ENCODE results near the gene LRRC73.

The LRRC73 gene

GRCh38 chr6:43493833-43494232, 16.3 kb downstream of the LRRC73 start:
- Histone ChIP-seq H3K27ac (no peak overlapping the region), H3K36me3 (ENCODE audit: insufficient read depth, low read length) (peaks cover 11% of the 10 kb centered on the region; the same call in 1 of the 2 replicates), H3K4me3 (no peak overlapping the region), H3K9ac (ENCODE audit: insufficient read length) (no peak overlapping the region), H3K9me3 (ENCODE audit: low read depth, low read length) (no peaks in the 10 kb centered on the region)
- TF ChIP-seq POLR2AphosphoS5 (IDR thresholded peaks at IDR 0.05; ENCODE audit: borderline replicate concordance, low read depth, low read length) (no peak), EZH2 (IDR thresholded peaks at IDR 0.05) (no peak), FOXP2 (optimal IDR thresholded peaks at IDR 0.05; ENCODE audit: control extremely low read depth, extremely low read length, insufficient read depth) (no peak)
- DNase-seq (ENCODE audit: low read depth, low spot score): no peak

DNA sequence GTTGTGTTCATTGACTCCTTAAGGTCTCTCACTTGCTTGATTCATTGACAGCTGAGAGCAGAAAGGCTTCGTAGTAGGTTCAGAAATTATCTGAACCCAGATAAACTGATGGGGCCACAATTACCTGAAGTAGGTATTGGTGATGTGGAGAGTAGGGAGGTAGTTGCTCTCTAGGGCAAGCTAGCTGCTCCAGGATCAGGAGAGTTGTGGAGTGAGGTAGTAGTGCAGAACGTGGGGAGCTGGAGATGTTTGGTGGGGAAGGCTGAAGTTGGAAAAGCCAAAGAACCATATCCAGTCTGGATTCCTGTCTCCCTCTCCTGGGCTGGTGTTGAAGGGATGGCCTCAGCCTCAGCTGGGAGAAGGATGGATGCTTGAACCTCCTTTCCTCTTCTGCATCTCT, 16.9 kb downstream of the LRRC73 start:
- no peak for DNase-seq (ENCODE audit: low read depth, low spot score)
- H3K27ac ChIP-seq: no peak overlapping the region
- no peak overlapping the region for H3K9ac ChIP-seq (ENCODE audit: insufficient read length)
- H3K36me3 ChIP-seq (ENCODE audit: insufficient read depth, low read length): peaks cover 7% of the 10 kb centered on the region; the same call in 1 of the 2 replicates
- TF ChIP-seq POLR2AphosphoS5 (IDR thresholded peaks at IDR 0.05; ENCODE audit: borderline replicate concordance, low read depth, low read length): no peak
- TF ChIP-seq EZH2 (IDR thresholded peaks at IDR 0.05): no peak
- TF ChIP-seq FOXP2 (optimal IDR thresholded peaks at IDR 0.05; ENCODE audit: control extremely low read depth, extremely low read length, insufficient read depth): no peak
- H3K9me3 ChIP-seq (ENCODE audit: low read depth, low read length): no peaks in the 10 kb centered on the region
- no peak overlapping the region for H3K4me3 ChIP-seq

- no peak overlapping the region for H3K27ac ChIP-seq
- H3K9me3 ChIP-seq (ENCODE audit: low read depth, low read length): no peaks in the 10 kb centered on the region
- TF ChIP-seq POLR2AphosphoS5 (IDR thresholded peaks at IDR 0.05; ENCODE audit: borderline replicate concordance, low read depth, low read length): no peak
- TF ChIP-seq EZH2 (IDR thresholded peaks at IDR 0.05): no peak
- TF ChIP-seq FOXP2 (optimal IDR thresholded peaks at IDR 0.05; ENCODE audit: control extremely low read depth, extremely low read length, insufficient read depth): no peak
- peaks cover 2% of the 10 kb centered on the region; the same call in 1 of the 2 replicates for H3K36me3 ChIP-seq (ENCODE audit: insufficient read depth, low read length)
- no peak overlapping the region for H3K9ac ChIP-seq (ENCODE audit: insufficient read length)
- no peak overlapping the region for H3K4me3 ChIP-seq
- no peak for DNase-seq (ENCODE audit: low read depth, low spot score)
Measured at GRCh38 chr6:43492673-43493072, 17.5 kb downstream of the LRRC73 start.

DNA sequence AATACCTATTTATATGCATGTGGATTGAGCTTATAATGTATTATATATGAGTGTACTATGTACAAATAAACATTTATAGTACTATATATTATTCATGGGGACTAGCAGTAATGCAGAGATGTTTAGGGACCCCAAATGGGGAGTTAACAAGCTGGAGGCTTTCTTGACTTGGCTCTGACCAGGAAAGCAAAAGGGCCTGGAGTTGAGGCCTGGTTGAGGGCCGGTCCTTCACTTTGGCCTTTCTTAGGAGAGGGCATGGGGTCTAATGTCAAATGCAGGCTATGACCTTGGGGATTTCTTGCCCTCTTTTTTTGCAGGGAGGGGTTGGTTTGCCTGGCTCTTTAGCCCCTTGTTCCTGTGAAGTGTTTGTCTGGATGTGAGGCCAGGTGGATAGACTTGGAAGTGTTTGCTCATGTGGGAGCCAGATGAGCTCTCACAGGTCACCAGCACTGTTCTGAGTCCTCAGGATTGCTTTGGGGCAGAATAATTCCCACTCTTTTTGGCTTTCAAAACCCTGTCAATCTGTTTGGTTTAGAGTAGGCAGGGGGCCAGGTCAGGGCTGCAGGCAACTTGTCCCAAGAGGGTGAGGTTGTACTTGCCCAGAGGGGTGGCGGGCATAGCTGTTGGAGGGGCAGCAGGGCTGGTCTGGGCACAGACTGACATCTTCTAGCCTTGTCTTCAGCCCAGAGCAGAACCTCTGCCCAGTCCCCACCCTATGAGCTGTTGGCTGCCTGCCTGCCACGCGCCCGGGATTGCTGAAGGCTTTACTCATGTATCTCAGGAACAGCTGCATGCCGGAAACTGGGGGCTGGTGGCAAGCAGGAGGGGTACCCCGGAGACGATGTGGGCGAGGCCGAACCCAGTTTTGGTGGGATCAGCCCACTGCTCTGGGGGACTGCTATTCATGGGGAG, 18.1 kb downstream of the LRRC73 start:
- no peak for DNase-seq (ENCODE audit: low read depth, low spot score)
- TF ChIP-seq EZH2 (IDR thresholded peaks at IDR 0.05) (no peak), POLR2AphosphoS5 (IDR thresholded peaks at IDR 0.05; ENCODE audit: borderline replicate concordance, low read depth, low read length) (no peak), FOXP2 (optimal IDR thresholded peaks at IDR 0.05; ENCODE audit: control extremely low read depth, extremely low read length, insufficient read depth) (no peak)
- Histone ChIP-seq H3K27ac (no peak overlapping the region; the same call in 1 of the 2 replicates), H3K9me3 (ENCODE audit: low read depth, low read length) (no peaks in the 10 kb centered on the region), H3K9ac (ENCODE audit: insufficient read length) (no peak overlapping the region), H3K36me3 (ENCODE audit: insufficient read depth, low read length) (no peaks in the 10 kb centered on the region), H3K4me3 (no peak overlapping the region)

DNA sequence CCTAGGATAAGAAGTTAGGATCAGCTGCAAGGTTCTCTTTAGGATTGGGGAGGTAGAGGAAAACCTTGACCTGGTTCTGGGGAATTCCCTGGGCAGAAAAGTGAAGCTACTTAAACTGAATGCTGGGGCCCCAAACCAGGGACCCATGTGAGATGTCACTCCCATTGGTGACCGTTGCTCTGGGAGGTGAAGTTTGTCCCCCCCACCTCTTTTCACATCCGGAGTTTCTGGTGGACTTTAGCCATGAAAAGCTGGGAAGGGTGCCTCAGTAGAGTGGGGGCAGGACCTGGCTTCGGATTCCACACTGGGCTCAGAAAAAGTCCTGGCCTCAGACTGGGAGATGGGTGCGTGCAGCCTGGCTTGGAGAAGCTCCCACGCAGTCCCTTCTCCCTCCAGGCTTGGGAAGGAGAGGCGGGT, 19.6 kb downstream of the LRRC73 start:
- no peak for TF ChIP-seq POLR2AphosphoS5 (IDR thresholded peaks at IDR 0.05; ENCODE audit: borderline replicate concordance, low read depth, low read length)
- no peak for TF ChIP-seq FOXP2 (optimal IDR thresholded peaks at IDR 0.05; ENCODE audit: control extremely low read depth, extremely low read length, insufficient read depth)
- no peak for TF ChIP-seq EZH2 (IDR thresholded peaks at IDR 0.05)
- Histone ChIP-seq H3K36me3 (ENCODE audit: insufficient read depth, low read length) (no peaks in the 10 kb centered on the region), H3K9me3 (ENCODE audit: low read depth, low read length) (no peaks in the 10 kb centered on the region), H3K9ac (ENCODE audit: insufficient read length) (no peak overlapping the region), H3K27ac (no peak overlapping the region), H3K4me3 (no peak overlapping the region)
- no peak for DNase-seq (ENCODE audit: low read depth, low spot score)

GRCh38 chr6:43489277-43490072, 20.7 kb downstream of the LRRC73 start:
- no peaks in the 10 kb centered on the region for H3K9me3 ChIP-seq (ENCODE audit: low read depth, low read length)
- no peak overlapping the region for H3K27ac ChIP-seq
- H3K4me3 ChIP-seq: no peak overlapping the region
- no peak for TF ChIP-seq POLR2AphosphoS5 (IDR thresholded peaks at IDR 0.05; ENCODE audit: borderline replicate concordance, low read depth, low read length)
- DNase-seq (ENCODE audit: low read depth, low spot score): no peak
- no peaks in the 10 kb centered on the region for H3K36me3 ChIP-seq (ENCODE audit: insufficient read depth, low read length)
- H3K9ac ChIP-seq (ENCODE audit: insufficient read length): no peak overlapping the region

DNA sequence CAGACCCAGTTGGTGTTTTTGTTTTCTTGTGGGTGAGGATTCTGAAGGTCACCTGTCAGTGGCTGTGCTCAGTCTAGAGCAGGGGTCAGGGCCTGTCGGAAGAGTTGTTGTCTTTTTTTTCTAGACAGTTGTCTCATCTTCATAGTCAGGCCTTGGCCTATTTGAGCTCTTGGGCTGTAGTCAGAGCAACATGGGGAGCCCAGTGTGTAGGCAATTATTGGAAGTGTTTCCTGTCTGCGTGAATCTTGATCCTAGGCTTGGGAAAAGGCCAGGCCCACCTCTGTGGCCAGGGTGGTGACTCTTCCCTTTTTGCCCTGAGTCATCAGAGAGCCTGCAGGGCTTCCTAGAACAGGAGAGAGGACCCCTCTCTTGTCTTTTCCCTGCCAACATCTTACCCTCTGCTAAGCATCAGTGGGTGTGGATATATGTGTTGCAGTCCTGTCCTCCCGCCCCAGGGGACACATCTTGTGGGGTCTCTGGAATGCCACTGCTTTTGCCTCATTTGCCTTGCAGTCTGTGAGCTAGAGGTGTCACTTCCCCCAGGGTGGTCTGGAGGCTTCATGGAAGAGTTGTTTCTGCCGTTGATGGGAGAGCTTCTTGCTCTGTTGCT, 21.4 kb downstream of the LRRC73 start:
- DNase-seq (ENCODE audit: low read depth, low spot score): no peak
- no peaks in the 10 kb centered on the region for H3K36me3 ChIP-seq (ENCODE audit: insufficient read depth, low read length)
- H3K9me3 ChIP-seq (ENCODE audit: low read depth, low read length): no peaks in the 10 kb centered on the region
- H3K9ac ChIP-seq (ENCODE audit: insufficient read length): no peak overlapping the region
- no peak overlapping the region for H3K4me3 ChIP-seq
- no peak overlapping the region for H3K27ac ChIP-seq
- TF ChIP-seq FOXP2 (optimal IDR thresholded peaks at IDR 0.05; ENCODE audit: control extremely low read depth, extremely low read length, insufficient read depth) (no peak), EZH2 (IDR thresholded peaks at IDR 0.05) (no peak), POLR2AphosphoS5 (IDR thresholded peaks at IDR 0.05; ENCODE audit: borderline replicate concordance, low read depth, low read length) (no peak)
